Measurements from ENCODE around the gene DUSP21.

The DUSP21 gene

DNA sequence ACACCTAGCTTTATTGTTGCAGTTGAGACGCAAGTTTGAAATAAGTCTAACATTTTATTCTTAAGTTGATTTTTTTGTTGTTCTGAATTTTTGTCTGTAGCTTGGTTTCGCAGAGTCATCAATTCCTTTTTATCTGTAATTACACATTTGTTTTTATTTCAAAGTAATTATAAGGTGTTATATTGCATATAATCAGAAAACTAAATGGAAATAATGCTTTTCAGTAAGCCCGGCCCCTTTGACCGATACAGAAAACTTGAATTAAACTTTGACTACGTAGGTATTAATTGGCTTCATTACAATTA lies 31.3 kb downstream of the DUSP21 start:
- Histone ChIP-seq H3K9me3 (ENCODE audit: severe bottlenecking) (no peaks in the 10 kb centered on the region), H3K4me3 (ENCODE audit: severe bottlenecking) (peak overlapping the region; percentile 93), H3K27ac (ENCODE audit: poor library complexity, severe bottlenecking) (no peak overlapping the region), H3K4me1 (ENCODE audit: insufficient read depth, poor library complexity, severe bottlenecking) (no peaks in the 10 kb centered on the region), H3K27me3 (ENCODE audit: insufficient read depth, poor library complexity, severe bottlenecking) (no peaks in the 10 kb centered on the region), H3K36me3 (ENCODE audit: low read depth) (0 out of 2 replicates have a peak, but pooled peaks cover 4% of the 10 kb centered on the region)
- no peak for ATAC-seq (ENCODE audit: low read depth)
- TF ChIP-seq, protein P1, sequence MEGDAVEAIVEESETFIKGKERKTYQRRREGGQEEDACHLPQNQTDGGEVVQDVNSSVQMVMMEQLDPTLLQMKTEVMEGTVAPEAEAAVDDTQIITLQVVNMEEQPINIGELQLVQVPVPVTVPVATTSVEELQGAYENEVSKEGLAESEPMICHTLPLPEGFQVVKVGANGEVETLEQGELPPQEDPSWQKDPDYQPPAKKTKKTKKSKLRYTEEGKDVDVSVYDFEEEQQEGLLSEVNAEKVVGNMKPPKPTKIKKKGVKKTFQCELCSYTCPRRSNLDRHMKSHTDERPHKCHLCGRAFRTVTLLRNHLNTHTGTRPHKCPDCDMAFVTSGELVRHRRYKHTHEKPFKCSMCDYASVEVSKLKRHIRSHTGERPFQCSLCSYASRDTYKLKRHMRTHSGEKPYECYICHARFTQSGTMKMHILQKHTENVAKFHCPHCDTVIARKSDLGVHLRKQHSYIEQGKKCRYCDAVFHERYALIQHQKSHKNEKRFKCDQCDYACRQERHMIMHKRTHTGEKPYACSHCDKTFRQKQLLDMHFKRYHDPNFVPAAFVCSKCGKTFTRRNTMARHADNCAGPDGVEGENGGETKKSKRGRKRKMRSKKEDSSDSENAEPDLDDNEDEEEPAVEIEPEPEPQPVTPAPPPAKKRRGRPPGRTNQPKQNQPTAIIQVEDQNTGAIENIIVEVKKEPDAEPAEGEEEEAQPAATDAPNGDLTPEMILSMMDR (IDR thresholded peaks at IDR 0.05; ENCODE audit: poor library complexity, severe bottlenecking), result no peak
- no peak for DNase-seq (ENCODE audit: low spot score)

DNA sequence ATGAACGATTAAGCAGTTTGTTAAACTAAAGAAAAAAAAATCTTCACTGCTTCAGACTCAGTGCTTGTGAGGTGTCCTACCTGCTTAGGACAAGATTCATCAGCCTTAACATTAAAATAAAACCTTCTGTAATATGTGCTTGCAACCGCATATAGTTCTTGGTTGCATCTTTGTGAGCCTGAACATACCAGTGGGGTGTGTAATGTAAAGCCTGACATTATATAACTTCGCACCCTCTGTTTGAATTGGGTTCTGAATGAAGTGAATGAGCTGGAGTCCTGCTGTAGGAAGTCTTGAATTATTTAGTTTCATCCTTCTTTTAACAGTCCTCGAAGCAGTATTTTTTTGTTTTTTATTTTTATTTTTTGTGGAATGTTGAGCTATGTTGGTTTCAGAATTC lies 32.3 kb downstream of the DUSP21 start:
- H3K27ac ChIP-seq (ENCODE audit: poor library complexity, severe bottlenecking), result no peak overlapping the region
- TF ChIP-seq, protein P1 (IDR thresholded peaks at IDR 0.05; ENCODE audit: poor library complexity, severe bottlenecking), result no peak
- peak overlapping the region; percentile 93 for H3K4me3 ChIP-seq (ENCODE audit: severe bottlenecking)

DNA sequence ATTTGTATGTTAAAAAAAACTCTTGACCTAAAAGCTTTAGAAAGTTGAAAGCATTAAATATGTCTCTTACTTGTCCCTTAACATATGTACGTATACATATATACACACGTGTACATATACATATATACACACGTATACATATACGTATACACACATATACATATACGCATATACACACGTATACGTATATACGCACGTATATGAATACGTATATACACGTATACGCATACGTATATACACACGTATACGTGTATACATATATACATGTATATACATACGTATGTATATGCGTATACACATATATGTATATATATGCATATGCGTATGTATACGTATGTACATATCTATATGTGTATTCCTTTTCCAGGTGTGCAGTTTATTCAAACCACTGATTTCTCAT lies 32.9 kb downstream of the DUSP21 start:
- ATAC-seq (ENCODE audit: low read depth) (no peak), DNase-seq (ENCODE audit: low spot score) (no peak)
- TF ChIP-seq, protein P1 (IDR thresholded peaks at IDR 0.05; ENCODE audit: poor library complexity, severe bottlenecking), result no peak
- Histone ChIP-seq H3K27ac (ENCODE audit: poor library complexity, severe bottlenecking) (no peak overlapping the region), H3K4me1 (ENCODE audit: insufficient read depth, poor library complexity, severe bottlenecking) (no peaks in the 10 kb centered on the region), H3K4me3 (ENCODE audit: severe bottlenecking) (no peak overlapping the region), H3K36me3 (ENCODE audit: low read depth) (0 out of 2 replicates have a peak, but pooled peaks cover 4% of the 10 kb centered on the region), H3K9me3 (ENCODE audit: severe bottlenecking) (no peaks in the 10 kb centered on the region), H3K27me3 (ENCODE audit: insufficient read depth, poor library complexity, severe bottlenecking) (no peaks in the 10 kb centered on the region)

More for the DNA sequence above, 32.3 kb downstream of the DUSP21 start:
- ATAC-seq (ENCODE audit: low read depth) (peak; percentile 22; the same call in 1 of the 3 replicates), DNase-seq (ENCODE audit: low spot score) (no peak)
- no peaks in the 10 kb centered on the region for H3K4me1 ChIP-seq (ENCODE audit: insufficient read depth, poor library complexity, severe bottlenecking)
- no peaks in the 10 kb centered on the region for H3K27me3 ChIP-seq (ENCODE audit: insufficient read depth, poor library complexity, severe bottlenecking)
- H3K9me3 ChIP-seq (ENCODE audit: severe bottlenecking), result no peaks in the 10 kb centered on the region
- 0 out of 2 replicates have a peak, but pooled peaks cover 4% of the 10 kb centered on the region for H3K36me3 ChIP-seq (ENCODE audit: low read depth)

DNA sequence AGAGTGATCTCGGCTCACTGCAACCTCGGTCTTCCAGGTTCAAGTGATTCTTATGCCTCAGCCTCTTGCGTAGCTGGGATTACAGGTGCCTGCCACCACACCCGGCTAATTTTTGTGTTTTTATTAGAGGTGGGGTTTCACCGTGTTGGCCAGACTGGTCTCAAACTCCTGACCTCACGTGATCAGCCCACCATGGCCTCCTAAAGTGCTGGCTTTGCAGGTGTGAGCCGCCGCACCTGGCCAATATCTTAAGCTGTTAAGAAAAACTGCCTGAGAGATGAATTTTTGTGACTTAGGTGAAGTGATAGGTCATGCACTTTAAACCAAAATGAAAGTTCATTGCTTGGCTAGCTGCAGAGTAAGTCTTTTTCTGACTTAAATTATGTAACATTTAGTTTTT lies 35.0 kb downstream of the DUSP21 start:
- H3K36me3 ChIP-seq (ENCODE audit: low read depth), result 0 out of 2 replicates have a peak, but pooled peaks cover 4% of the 10 kb centered on the region
- TF ChIP-seq, protein P1 (IDR thresholded peaks at IDR 0.05; ENCODE audit: poor library complexity, severe bottlenecking), result no peak
- no peaks in the 10 kb centered on the region for H3K27me3 ChIP-seq (ENCODE audit: insufficient read depth, poor library complexity, severe bottlenecking)
- H3K9me3 ChIP-seq (ENCODE audit: severe bottlenecking), result no peaks in the 10 kb centered on the region
- DNase-seq (ENCODE audit: low spot score) (no peak), ATAC-seq (ENCODE audit: low read depth) (no peak)
- H3K4me3 ChIP-seq (ENCODE audit: severe bottlenecking), result no peak overlapping the region
- no peaks in the 10 kb centered on the region for H3K4me1 ChIP-seq (ENCODE audit: insufficient read depth, poor library complexity, severe bottlenecking)
- no peak overlapping the region for H3K27ac ChIP-seq (ENCODE audit: poor library complexity, severe bottlenecking)

DNA sequence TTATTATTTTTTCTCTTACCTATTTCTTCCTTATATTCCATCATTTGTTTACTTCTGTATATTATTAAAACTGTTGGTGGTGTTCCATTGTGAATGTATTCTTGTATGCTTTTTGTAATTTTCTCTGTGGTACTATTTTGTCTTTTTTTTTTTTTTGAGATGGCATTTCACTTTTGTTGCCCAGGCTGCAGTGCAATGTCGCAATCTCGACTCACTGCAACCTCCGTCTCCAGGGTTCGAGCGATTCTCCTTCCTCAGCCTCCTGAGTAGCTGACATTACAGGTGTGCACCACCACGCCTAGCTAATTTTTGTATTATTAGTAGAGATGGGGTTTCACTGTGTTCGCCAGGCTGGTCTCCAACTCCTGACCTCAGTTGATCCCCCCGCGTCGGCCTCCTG lies 37.7 kb downstream of the DUSP21 start:
- Histone ChIP-seq H3K4me3 (ENCODE audit: severe bottlenecking) (no peak overlapping the region), H3K27ac (ENCODE audit: poor library complexity, severe bottlenecking) (no peak overlapping the region), H3K36me3 (ENCODE audit: low read depth) (0 out of 2 replicates have a peak, but pooled peaks cover 4% of the 10 kb centered on the region), H3K4me1 (ENCODE audit: insufficient read depth, poor library complexity, severe bottlenecking) (no peaks in the 10 kb centered on the region), H3K9me3 (ENCODE audit: severe bottlenecking) (no peaks in the 10 kb centered on the region), H3K27me3 (ENCODE audit: insufficient read depth, poor library complexity, severe bottlenecking) (no peaks in the 10 kb centered on the region)
- ATAC-seq (ENCODE audit: low read depth) (no peak), DNase-seq (ENCODE audit: low spot score) (no peak)
- TF ChIP-seq, protein P1 (IDR thresholded peaks at IDR 0.05; ENCODE audit: poor library complexity, severe bottlenecking), result no peak
